K562 (cell line): ENCODE measurements around the gene LCN12. TPM values are rescaled to one million over a fixed set of nuclear protein-coding genes. Genes with fewer than 3 reads are reported as not detected.

Source experiments
- SRSF1 ChIP-seq: fragments of 200-400 bp; formaldehyde crosslinking; IDR thresholded peaks from 2 replicates; pipeline ENCODE4 v1.6.1; 2017; ENCODE audit warnings: mild to moderate bottlenecking, low read depth, low read length, moderate library complexity
- ZBTB40 ChIP-seq, 2 experiments: fragments of 450-650 bp in 1 of 2; sonication (generic) in 1 of 2; formaldehyde crosslinking in 1 of 2; IDR thresholded peaks; 2 replicates each; pipeline versions ENCODE4 v1.7.1 to v1.9.0; 2016 to 2022; ENCODE audit warnings: inconsistent platforms in 1 of 2, mild to moderate bottlenecking in 1 of 2, missing genetic modification reagents in 1 of 2
- polyA plus RNA-seq, 8 experiments: library from polyadenylated mRNA; depleted of rRNA in 4 of 8; stranded (reverse) in 5 of 8; unstranded in 3 of 8; fragments of >200 nt; fragmentation: Nextera tagmentation in 2 of 8; fragmentation: Illumina TruSeq in 1 of 8; extraction: Ambion mirVana in 2 of 8; extraction: Trizol in 1 of 8; gene quantifications; 2 replicates each; pipeline versions ENCODE4 v1.2.1 to v1.2.3, GENCODE V29; 2011 to 2014; ENCODE audit warnings: inconsistent platforms in 1 of 8, missing spikeins in 1 of 8
- total RNA-seq, 7 experiments: library from RNA; depleted of rRNA in 6 of 7; stranded (reverse); fragments of >200 nt in 6 of 7; fragmentation: Illumina TruSeq in 2 of 7; extraction: Trizol in 2 of 7; gene quantifications; 2 replicates each; pipeline versions ENCODE4 v1.2.1 to v1.2.3, GENCODE V29; 2011 to 2021; ENCODE audit warnings: low replicate concordance in 1 of 7

LCN12 gene
- total and polyA plus RNA-seq, 9 of the 15 experiments (the other 6 are each of a cell fraction or from before 2014, with no cell fraction given), result 0.05 TPM; not detected in 8

GRCh38 chr9:136953771-136954269, 1.7 kb downstream of the LCN12 start (continued):
- TF ChIP-seq ZBTB40 (IDR thresholded peaks at IDR 0.05) (no peak), ZBTB40 (CRISPR knock-in tag; IDR thresholded peaks at IDR 0.05) (no peak), SRSF1 (no peak)
